HG02610 (cell line): ENCODE results near the gene MBP.
"Not testable (repeated sequence)": the region's sequence is repeated elsewhere in the genome, so short reads cannot be mapped to it uniquely, and the experiment has no call there.

Experiments
- ATAC-seq: cut with Tn5 transposase; IDR thresholded peaks from one replicate; pipeline ENCODE4 v1.9.1; 2021; ENCODE audit warnings: mild to moderate bottlenecking, moderate library complexity; ENCODE audit not compliant: unreplicated experiment

MBP gene

DNA sequence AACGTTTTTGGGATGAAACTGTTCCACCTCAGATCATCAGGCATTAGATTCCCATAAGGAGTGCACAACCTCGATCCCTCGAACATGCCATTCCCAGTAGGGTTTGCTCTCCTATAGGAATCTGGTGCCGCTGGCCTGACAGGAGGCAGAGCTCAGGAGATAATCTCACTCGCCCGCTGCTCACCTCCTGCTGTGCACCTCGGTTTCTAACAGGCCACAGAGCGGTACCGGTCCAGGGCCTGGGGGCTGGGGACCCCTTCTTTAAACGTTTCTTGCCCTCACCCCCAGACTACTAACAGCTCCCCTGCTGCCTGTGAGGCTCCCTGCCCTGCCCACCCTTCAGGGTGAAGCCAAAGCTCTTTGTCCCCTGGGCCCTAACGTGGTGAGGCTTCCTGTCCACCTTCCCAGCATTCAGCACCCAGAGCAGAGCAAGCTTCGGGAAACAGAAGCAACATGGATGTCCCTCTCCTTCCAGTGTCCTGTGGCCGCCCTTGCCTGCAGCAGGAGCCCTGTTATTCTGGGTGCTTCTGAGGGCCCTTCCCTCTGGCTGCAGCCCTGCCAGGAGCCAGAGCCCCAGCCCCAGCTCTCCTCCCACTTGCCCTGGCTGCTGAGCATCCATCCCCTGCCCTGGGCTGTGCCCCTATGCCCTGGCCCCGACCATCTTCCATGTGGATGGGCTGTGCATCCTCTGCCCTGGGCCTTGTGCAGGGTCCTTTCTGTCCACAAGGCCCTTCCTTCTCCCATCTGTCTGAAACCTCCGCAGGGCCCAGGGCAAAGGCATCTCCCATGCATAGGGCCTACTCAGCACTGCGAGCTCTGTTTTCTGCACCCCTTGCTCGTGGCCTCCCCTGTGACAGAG, 140.1 kb downstream of the MBP start:
- no peak for ATAC-seq

DNA sequence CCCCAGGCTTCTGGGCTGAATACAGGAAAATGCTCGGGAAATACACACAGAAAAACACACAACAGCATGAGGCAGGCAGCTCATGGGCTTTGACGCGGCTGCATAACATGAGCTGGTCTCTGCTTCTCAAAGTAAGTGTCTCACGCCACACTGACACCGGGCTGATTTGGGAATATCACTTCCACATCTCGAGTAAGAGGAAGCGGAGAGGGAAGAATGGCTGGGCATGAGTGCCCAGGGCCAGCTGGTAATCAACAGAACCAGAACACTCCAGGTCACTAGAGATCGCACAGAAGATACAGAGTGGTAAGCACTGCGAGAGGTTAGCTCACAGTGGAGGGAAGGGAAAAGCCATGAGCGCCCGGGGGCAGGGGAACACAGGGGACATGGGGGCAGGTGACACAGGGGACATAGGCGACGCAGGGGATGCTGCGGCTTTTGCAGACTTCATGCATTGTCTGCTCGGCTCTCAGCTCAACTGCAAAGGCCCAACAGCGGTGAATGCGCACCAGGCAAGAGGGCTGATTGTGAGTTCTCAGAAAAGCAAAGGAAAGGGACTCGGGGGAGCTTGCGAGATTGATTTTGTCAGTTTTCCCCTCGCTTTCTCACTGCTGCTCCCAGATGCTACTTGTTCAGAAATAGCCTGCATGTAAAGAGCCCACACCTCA, 141.4 kb downstream of the MBP start:
- no peak for ATAC-seq

DNA sequence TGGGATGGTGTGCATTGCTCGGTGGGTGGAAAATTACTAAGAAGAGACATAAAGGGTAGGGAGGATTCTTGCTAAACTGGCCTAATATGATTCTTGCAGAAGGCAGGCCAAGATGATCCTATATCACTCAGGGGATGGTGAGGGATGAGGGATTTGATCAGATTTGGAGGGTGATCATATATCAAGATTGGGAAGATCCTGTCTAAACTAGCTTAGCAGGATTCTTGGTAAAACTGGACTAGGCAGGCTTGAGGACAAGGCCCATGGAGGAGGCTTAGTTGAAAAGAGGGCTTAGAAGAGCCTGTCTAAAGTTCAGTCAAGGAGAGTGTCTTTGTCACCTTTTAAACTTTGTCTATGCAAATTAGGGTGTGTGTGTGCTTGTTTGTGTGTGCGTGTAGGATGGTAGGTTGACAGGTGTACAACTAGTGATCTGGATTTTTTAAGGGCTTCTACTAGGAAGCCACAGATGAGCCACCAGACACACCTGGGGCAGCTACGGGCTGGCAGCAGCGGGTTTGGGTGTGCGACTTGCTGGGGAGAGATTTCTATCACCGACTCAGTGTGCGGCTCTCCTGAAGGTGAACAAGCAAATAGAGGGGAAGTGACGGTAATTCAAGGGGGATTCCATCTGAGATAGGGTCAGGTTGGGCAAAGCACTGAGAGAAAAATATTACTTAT, 142.1 kb downstream of the MBP start:
- not testable (repeated sequence) for ATAC-seq

DNA sequence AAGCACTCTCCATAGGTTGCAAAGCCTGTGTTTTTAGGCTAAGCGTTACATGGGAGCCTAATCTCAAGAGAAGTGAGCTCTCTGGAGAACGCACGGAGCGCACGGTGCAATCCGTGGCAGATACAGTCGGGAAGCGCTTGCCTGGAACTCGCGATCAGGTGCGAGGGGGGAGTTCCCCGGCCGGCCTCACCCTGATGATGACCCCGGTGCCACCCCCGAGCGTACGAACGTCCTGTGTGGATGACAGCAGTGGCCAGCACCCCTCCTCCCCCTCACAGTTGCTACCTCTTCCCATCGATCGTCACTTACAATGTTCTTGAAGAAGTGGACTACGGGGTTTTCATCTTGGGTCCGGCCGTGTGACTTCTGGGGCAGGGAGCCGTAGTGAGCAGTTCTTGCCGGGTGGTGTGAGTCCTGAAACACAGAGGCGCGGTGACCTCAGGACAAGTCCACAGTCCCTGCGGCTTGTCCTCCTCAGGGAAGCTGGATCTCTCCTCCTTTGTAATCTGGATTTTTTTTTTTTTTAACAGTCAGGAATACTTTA, 142.9 kb downstream of the MBP start:
- no peak for ATAC-seq

DNA sequence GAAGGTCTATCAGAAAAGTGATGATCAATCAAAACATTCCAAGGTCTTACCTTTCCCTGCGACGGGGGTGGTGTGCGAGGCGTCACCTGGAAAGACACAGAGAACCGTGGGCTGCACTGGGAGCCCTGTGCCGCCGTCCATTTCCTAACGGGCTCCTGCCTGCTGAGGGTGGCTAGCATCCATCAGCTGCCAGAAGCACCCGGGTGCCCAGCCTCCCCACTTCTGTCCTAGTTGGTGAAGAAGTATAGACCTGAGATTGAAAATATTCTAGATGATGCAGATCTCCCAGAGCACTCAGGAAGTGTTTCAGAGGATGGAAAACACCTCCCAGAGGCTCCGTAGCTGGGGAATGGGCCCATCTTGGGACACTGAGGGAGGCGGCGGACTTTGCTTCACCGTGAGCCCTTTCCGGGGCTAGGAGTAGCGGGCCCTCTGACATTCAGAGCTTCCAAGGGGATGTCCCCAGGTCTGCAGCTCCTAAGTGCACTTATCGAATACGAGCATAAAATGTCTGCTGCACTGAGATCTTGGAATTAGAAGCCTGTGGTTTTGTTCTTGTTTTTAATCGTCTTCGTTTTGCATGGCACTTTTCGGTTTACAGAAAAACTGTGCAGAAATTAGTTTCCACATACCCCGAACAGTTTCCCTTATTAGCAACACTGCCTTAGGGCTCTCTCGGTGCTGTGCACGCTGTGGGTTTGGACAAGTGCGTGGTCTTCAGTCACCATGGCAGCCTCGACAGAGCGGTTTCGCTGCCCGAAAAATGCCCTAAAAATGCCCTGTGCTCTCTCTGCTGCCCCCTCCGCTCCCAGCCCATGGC, 143.5 kb downstream of the MBP start:
- no peak for ATAC-seq

DNA sequence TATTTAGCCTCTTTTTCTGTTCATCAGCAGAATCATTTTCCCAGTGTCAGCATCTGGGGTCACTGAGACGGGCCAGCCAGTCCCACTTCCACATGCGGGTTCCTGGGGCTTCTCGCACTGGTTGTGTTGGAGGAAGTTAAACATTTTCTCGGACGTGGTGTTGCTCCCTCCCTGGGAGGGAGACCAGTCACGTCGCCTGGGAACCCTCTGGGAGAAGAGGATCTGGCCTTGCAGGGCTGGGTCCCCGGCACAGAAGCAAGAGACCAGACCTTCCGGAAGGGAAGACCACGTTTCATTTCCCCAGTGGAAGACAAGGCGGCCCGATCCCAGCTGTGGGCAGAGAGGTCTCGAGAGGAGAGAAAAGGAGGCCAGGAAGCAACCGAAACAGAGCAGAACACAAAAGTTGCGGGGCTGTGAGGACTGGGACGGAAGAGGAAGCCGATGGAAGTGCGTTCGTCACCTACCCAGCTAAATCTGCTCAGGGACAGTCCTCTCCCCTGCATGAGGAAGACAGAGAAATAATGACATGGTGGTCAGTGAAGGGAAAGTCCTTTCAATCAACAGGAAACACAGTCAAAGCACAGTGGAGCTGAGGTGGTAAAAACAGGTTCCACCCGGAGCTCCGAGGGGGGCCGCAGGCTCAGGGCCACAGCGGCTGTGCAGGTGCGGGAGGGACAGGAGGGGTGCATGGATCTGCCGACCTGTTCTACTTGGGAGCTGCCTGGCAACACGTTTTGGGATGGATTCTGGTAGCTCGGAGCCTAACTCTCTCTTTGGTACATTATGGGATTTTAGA, 144.4 kb downstream of the MBP start:
- no peak for ATAC-seq

DNA sequence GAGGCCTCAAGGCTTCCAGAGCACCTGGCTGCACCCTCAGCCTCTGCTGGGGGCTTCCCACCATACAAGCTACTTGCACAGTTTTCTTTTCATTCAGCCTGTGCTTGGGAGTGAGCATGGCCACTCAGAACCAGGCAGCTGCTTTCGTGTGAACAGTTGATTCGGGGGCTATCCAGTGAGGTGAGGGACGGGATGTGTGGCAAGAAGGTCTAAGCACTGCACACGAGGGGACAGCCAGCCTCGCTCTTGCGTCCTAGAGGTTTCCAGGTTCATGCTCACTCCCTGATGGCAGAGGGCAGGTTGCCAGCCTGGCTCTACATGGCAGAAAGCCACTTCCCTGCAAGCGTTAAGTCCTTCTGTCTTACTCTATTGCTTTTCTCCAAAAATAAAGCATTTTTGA, 146.2 kb downstream of the MBP start:
- no peak for ATAC-seq

DNA sequence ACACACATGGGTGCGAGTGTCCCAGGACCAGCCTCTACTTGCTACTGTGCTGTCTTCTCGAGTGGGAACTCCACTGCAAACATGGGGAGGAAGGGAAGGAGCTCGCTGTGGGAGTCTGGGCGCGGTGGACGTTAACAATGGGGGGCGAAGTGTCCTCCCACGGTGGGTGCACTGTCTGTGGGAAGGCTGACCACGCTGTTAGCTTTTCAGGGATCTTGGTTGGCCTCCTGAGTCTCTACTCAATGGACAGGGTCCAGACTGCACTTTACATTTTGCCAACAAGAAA, 146.7 kb downstream of the MBP start:
- ATAC-seq, result no peak

DNA sequence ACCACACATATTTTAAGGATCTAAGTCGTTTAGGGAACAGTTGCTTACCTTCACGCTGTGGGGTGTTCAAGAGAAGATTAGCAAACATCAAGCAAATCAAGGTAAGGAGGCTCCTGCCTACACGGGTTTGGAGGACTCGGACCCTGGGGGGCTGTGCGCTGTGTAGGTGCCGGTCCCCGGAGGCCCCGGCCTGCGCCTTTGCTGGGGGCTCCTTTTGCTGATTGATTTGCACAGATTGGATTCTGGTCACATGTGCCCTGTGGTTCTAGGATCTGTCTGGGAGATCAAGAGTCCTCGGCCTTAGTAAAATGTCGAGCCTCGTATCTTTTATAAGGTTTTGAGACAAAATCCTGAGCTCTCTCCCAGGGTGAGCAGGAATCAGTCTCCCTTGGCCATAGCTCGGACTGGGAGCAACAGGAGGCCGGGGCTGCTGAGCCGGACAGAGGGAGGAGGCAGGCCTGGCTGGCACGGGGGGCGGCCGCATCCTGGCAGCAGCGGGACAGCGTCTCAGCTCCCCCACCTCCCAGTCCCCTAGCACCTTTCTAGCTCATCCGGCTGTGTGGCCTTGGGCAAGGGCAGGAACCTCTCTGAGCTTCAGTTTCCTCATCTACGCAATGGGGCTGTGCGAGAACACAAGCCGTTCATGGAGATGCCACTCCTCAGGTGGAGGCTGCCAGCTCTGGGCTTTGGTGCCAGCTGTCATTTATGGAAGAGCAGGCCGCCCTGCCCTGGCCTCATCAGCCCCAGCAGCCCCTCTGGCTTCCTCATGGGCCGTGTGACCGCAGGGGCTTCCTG, 147.2 kb downstream of the MBP start:
- ATAC-seq, result no peak

DNA sequence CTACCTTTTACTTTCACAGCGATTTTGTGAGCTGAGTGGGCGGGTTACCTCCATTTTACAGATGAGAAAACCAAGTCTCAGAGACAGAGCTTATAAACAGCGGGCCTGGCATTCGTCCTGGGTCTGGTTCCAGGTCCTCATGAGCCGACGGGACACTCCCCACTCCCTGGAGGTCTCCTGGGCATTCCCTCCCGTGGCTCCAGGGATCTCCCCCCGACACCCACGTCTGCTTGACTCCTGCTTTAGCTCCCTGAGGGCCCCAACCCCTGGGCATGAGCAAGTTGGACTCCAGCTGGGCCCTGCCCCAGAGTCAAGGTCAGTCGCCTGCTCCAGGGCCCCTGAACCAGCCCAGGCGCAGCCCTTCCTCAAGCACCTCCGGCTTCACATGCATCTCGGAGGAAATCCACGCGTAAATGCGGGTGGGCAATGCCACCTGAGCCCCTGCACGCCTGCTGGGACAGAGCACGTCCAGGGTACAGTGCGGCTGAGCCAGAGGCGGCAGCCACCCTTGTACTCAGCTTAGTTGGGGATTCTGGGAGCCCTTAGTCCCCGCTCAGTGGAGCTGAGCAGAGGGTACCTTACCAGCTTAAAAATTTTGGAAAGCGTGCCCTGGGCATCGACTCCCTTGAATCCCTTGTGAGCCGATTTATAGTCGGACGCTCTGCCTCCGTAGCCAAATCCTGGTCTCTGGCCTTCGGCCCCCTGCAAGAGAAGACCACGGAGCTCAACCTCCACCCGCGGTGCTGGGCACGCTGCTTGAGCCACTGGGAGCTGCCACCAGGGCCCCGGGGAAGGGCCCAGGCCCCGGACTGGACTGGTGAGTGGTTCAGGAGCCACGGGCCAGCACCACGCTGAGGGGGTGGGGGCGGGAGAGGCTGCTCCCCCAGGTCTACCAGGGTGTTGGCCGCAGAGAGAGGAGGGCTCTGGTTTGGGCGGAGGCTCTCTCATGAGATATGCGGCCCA, 148.1 kb downstream of the MBP start:
- no peak for ATAC-seq

DNA sequence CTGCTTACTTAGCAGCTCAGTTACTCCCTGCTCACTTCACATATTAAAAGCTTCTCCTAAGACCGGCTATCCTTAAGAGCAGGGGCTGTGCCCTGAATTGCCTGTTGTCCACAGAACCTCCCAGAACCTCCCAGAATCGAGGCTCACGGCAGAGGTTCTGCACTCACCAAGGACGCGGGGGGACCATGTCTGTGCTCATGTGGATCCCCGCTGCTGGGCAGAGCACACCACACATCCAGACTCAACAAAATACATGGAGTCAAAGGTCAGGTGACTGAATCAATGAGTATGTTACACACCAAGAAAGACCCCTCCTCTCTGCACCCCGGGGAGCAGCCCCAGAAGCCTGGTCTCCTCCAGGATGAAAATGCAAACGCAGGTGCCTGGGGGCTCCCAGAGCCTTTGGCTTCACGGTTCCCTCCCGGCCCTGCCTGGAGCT, 149.0 kb downstream of the MBP start:
- ATAC-seq, result no peak

DNA sequence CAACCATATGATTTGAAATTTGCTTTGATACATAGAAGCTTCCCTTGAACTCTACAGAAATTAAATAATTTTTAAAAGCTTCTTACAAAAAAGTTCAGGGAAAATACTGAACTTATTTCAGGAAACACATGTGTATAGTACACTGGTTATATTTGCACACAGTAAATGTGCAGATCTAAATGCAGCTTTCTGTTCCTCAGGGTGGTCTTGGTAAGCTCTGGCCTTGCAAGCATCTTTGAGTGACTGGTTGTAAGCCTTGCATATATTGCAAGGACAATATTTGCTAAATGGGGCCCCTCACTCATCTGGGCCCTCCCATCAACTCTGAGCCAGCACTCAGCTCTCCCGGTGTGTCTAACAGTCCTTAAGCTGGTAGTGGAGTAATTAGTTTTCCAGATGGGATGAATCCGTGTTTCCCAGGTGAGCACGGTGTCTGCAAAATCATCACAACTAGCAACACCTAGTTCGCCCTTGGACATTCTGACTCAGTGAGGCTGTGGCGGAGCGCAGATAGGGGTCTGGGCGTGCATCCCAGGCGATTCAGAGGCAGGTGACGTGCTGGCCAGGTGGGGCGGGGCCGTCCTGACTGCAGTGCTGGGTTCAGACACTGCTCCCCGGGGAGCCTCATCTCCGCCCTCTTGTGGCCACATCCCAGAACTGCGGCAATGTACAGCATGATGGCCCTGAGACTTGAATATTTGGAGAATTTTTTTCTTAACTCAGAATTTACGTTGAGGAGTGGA, 149.6 kb downstream of the MBP start:
- ATAC-seq, result peak; percentile 68

DNA sequence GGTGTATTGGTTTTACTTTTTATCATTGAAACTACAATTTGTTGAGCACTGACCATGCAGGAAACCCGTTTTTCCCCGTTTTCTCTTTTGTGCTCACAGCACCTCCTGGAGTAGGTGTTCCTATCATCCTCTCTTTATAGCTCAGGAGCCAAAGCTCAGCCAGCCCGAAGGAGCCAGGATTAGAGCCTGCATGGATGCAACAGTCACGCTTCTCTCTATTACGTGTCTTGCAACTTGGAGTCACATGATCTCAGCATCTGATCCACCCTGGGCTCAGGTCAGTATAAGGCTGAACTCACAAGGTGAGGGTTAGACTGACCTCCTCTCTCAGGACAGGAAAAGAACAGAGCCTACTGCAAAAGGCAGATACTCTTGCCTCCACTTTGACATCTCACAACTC, 150.5 kb downstream of the MBP start:
- no peak for ATAC-seq

DNA sequence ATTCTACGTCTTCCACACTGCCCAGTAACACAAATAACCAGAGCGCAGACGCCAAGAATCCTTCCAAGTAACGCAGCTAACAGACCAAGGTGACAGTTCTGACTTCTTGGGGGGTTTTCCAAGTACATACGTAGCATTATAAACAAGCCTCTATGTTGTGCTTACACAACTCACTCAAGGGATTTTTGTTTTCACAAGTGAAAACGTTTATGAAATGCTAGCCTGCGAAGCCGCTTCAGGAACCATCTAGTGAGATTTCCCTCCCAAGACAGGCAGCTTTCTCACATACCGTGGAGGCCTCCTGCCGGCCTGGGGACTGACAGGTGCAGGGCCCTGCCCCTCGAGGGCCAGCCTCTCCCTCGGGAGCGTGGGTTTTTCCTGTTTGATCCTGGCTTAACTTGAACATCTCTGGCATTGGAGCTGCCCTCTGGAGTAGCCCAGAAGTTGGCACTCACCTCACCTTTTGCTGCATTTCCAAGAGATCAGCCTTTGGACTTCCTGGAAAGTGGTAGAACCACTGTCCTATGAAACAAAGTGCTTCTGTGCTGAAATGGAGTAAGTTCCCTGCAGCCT, 151.1 kb downstream of the MBP start:
- ATAC-seq, result peak; percentile 49

DNA sequence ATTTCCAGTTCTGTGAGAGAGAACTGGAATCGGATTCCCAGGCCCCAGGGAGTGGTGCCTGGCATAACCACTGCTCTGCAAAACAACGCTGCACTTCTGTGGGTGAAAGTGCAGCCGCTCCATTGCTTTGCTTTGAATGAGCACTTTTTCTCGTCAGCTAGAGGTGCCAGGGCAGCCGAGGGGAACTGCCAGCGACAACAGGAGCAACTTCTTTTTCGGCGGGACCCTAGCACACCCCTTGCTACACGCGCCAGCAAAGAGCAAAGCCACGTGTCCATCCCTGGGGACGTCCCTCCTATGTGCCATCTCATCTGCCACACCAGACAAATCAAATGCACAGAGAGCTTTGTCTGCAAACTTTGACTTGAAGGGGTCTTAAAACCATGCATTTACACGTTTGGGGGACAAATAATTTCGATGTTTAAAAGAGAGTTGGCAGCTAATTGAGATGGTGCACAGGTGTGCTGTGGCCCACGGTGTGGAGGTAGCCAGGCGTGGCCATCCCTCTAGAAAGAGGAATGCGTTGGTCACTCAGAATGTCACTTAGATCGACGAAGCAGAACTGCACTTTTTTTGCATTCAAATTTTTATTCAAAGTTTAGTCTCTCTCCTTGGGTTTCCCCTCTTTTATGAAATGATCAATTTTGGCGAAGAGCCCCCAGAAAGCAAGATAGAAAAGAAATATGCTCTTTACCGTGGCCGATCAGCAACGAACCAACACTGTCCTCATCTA, 151.8 kb downstream of the MBP start:
- ATAC-seq, result peak; percentile 28

DNA sequence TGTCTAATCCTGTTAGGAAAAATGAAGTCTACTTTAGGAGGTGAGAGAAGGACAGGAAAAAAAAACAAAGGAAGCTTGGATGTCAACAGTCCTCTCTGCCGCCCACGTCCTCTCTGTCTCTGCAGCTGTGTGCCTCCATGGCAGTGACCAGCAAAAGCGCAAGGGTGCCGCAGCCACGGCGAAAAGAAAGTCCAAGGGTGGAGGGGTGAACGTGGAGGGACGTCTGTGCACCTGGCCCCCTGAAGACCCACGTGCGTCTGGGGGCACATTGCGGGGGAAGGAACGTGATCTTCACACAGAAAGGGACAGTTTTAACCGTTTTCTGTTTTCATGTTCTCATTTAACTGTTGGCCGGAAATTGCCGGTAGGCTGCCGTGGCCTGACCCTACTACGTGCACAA, 152.7 kb downstream of the MBP start:
- ATAC-seq, result no peak
